Loucy (cell line): ENCODE data around the gene NOL4L.

Experiments used
- H2AFZ ChIP-seq: fragments of 200-600 bp; sonication (generic); 2 replicates; pipeline ENCODE4 v1.6.0; 2016; ENCODE audit warnings: antibody characterized with exemption, mild to moderate bottlenecking, low read length, moderate library complexity
- H3F3A ChIP-seq: fragments of 200-600 bp; 2 replicates; pipeline ENCODE4 v1.6.0; 2016; ENCODE audit warnings: antibody characterized with exemption, low read depth, mild to moderate bottlenecking
- H3K27me3 ChIP-seq: fragments of 200-600 bp; sonication (generic); 2 replicates; pipeline ENCODE4 v1.6.1; 2014; ENCODE audit warnings: low read length, mild to moderate bottlenecking; ENCODE audit not compliant: insufficient read depth, poor library complexity, severe bottlenecking
- H3K36me3 ChIP-seq: fragments of 200-600 bp; sonication (generic); 2 replicates; pipeline ENCODE4 v1.6.1; 2016; ENCODE audit warnings: low read length; ENCODE audit not compliant: insufficient read depth
- H3K4me1 ChIP-seq: fragments of 200-600 bp; sonication (generic); 2 replicates; pipeline ENCODE4 v1.5.1; 2014; ENCODE audit warnings: low read length, mild to moderate bottlenecking; ENCODE audit not compliant: insufficient read depth, poor library complexity, severe bottlenecking
- H3K4me2 ChIP-seq: fragments of 200-600 bp; sonication (generic); 2 replicates; pipeline ENCODE4 v1.6.0; 2014; ENCODE audit warnings: antibody characterized with exemption, low read length, low read depth, mild to moderate bottlenecking; ENCODE audit not compliant: poor library complexity, severe bottlenecking
- H3K4me3 ChIP-seq: fragments of 200-600 bp; sonication (generic); 2 replicates; pipeline ENCODE4 v1.5.1; 2014; ENCODE audit warnings: low read length, mild to moderate bottlenecking, mixed read lengths; ENCODE audit not compliant: poor library complexity, severe bottlenecking
- H3K79me2 ChIP-seq: fragments of 200-600 bp; sonication (generic); 2 replicates; pipeline ENCODE4 v1.6.1; 2014; ENCODE audit warnings: low read length; ENCODE audit not compliant: insufficient read depth
- H3K9ac ChIP-seq: fragments of 200-600 bp; sonication (generic); 2 replicates; pipeline ENCODE4 v1.6.0; 2014; ENCODE audit warnings: mild to moderate bottlenecking, low read depth, low read length, moderate library complexity; ENCODE audit not compliant: poor library complexity, severe bottlenecking
- H3K9me2 ChIP-seq: fragments of 200-600 bp; sonication (generic); replicated peaks from 2 replicates; pipeline ENCODE4 v1.6.1; 2016; ENCODE audit warnings: low read depth, low read length, mixed read lengths
- H3K9me3 ChIP-seq: fragments of 200-600 bp; sonication (generic); 2 replicates; pipeline ENCODE4 v1.6.1; 2014; ENCODE audit warnings: mild to moderate bottlenecking, antibody characterized with exemption, low read length, low read depth; ENCODE audit not compliant: insufficient read depth
- H4K20me1 ChIP-seq: fragments of 200-600 bp; sonication (generic); 2 replicates; pipeline ENCODE4 v1.6.0; 2014; ENCODE audit warnings: antibody characterized with exemption, low read length, mild to moderate bottlenecking; ENCODE audit not compliant: insufficient read depth, poor library complexity, severe bottlenecking
- EZH2phosphoT487 ChIP-seq: fragments of 200-600 bp; IDR thresholded peaks from 2 replicates; pipeline ENCODE4 v1.6.1; 2018; ENCODE audit warnings: antibody characterized with exemption, mild to moderate bottlenecking, moderate library complexity, borderline replicate concordance
- TF ChIP-seq, protein P1 (sequence below): fragments of 200-600 bp; sonication (generic); conservative IDR thresholded peaks from 2 replicates; pipeline ENCODE4 v1.5.1; 2014; ENCODE audit warnings: mild to moderate bottlenecking, antibody characterized with exemption, low read length

NOL4L gene

DNA sequence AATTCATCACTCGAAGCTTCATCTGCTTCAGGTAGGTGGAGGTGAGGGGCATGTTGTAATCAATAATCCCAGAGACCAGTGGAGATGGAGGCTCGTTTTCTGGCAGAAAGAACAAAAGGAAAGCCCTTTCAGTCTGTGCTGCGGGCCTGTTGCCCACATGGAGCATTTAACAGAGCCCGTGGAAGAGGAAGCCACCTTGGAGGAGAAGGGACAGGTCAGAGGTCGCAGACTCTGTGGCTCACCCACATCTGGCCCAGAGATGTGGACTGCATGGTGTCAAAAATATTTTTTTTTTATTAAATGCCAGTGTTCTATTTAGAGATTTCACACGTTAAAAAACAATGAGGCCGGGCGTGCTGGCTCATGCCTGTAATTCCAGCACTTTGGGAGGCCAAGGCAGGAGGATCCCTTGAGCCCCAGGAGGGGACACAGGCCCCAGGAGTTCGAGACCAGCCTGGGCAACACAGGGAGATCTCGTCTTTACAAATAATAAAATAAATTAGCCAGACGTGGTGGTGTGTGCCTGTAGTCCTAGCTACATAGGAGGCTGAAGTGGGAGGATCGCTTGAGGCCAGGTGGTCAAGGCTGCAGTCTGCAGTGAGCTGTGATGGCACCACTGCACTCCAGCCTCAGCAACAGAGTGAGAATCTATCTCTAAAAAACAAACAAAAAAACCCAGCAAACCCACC lies 73.6 kb downstream of the NOL4L start:
- no peaks in the 10 kb centered on the region for H4K20me1 ChIP-seq
- peak overlapping the region; percentile 67 for H3K9ac ChIP-seq
- H3K36me3 ChIP-seq, result peaks cover 39% of the 10 kb centered on the region; the same call in 1 of the 2 replicates
- peaks cover 69% of the 10 kb centered on the region for H3K79me2 ChIP-seq
- H3K4me3 ChIP-seq, result peak overlapping the region; percentile 69
- H3K4me1 ChIP-seq, result peaks cover 67% of the 10 kb centered on the region
- H3K4me2 ChIP-seq, result peak overlapping the region; percentile 80
- no peak overlapping the region for H2AFZ ChIP-seq
- TF ChIP-seq, protein P1, sequence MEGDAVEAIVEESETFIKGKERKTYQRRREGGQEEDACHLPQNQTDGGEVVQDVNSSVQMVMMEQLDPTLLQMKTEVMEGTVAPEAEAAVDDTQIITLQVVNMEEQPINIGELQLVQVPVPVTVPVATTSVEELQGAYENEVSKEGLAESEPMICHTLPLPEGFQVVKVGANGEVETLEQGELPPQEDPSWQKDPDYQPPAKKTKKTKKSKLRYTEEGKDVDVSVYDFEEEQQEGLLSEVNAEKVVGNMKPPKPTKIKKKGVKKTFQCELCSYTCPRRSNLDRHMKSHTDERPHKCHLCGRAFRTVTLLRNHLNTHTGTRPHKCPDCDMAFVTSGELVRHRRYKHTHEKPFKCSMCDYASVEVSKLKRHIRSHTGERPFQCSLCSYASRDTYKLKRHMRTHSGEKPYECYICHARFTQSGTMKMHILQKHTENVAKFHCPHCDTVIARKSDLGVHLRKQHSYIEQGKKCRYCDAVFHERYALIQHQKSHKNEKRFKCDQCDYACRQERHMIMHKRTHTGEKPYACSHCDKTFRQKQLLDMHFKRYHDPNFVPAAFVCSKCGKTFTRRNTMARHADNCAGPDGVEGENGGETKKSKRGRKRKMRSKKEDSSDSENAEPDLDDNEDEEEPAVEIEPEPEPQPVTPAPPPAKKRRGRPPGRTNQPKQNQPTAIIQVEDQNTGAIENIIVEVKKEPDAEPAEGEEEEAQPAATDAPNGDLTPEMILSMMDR, result no peak
- TF ChIP-seq EZH2phosphoT487, result no peak
- no peaks in the 10 kb centered on the region for H3K9me3 ChIP-seq
- peaks cover 11% of the 10 kb centered on the region; the same call in 1 of the 2 replicates for H3F3A ChIP-seq
- no peaks in the 10 kb centered on the region for H3K9me2 ChIP-seq
- no peaks in the 10 kb centered on the region for H3K27me3 ChIP-seq

DNA sequence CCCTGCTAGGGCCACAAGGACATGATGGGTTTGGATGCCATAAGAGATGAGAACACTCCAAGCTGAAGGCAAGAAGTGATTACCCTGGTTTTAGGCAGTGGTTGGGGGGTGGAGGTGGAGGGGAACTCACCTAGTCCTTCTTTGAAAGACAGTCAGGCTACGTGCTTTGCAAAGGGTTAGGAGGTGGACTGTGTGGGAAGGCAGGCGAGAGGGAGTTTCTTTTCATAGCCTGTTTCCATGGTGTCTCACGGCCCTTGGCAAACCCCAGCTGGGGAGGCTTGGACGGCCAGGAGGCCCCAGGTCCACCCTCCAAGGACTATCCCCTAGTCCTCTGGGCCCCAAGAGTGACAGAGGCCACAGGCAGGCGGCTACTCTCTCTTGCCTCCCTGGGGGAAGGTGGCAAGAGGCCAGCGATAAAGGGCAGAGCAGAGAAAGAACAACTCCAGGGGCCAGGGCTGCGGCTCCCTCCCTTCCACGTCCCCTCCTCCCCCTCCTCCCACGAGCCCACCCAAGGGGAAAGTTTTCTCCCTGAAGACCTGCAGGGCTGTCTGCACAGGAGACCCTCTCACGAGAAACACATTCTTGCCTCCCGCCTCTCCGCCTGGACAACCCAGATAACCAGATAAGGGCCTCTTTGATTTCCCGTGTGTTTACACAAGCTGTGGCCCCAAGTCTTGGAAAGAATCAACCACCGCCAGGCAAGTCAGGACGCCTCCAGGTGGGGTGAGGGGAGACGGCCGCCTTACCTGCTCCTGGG lies 74.4 kb downstream of the NOL4L start:
- Histone ChIP-seq H3K36me3 (peaks cover 32% of the 10 kb centered on the region; the same call in 1 of the 2 replicates), H3K9me2 (no peaks in the 10 kb centered on the region), H3F3A (peaks cover 11% of the 10 kb centered on the region; the same call in 1 of the 2 replicates), H3K4me1 (peaks cover 66% of the 10 kb centered on the region), H3K4me2 (peak overlapping the region; percentile 80), H3K27me3 (no peaks in the 10 kb centered on the region), H3K9ac (peak overlapping the region; percentile 67), H2AFZ (no peak overlapping the region), H3K4me3 (peak overlapping the region; percentile 69), H3K79me2 (peaks cover 62% of the 10 kb centered on the region), H4K20me1 (no peaks in the 10 kb centered on the region), H3K9me3 (no peaks in the 10 kb centered on the region)
- no peak for TF ChIP-seq EZH2phosphoT487
- TF ChIP-seq, protein P1, result no peak

DNA sequence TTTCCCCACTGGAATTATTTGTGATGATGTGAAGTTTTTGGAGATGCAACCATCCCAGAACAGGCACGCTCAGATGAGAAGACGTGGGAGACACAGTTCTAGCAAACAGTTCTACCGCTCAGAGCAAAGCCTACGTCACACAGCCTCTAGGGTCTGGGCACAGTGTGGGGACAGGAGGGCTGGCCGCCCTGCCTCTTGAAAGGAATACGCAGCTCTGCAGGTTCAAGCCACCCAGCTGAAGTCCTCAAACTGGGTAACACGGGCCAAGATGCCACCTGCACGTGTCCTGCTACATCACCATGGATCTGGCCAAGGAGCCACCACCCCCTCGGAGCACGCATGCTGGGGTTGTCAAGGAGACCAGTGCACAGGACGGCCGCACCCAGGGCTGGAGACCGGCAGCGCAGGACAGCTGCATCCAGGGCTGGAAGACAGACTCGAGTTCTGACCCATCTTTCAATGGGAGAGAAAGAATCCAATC lies 75.0 kb downstream of the NOL4L start:
- Histone ChIP-seq H3F3A (peaks cover 11% of the 10 kb centered on the region; the same call in 1 of the 2 replicates), H2AFZ (no peak overlapping the region), H3K9me2 (no peaks in the 10 kb centered on the region), H3K79me2 (peaks cover 61% of the 10 kb centered on the region), H3K4me2 (peak overlapping the region; percentile 80), H3K4me1 (peaks cover 65% of the 10 kb centered on the region), H3K27me3 (no peaks in the 10 kb centered on the region), H3K36me3 (peaks cover 30% of the 10 kb centered on the region; the same call in 1 of the 2 replicates), H3K9me3 (no peaks in the 10 kb centered on the region), H3K4me3 (peak overlapping the region; percentile 69), H4K20me1 (no peaks in the 10 kb centered on the region), H3K9ac (peak overlapping the region; percentile 67)
- no peak for TF ChIP-seq EZH2phosphoT487
- TF ChIP-seq, protein P1, result no peak
